ENCODE data around the gene CIB2. TPM values are rescaled to one million over a fixed set of nuclear protein-coding genes. Genes with fewer than 3 reads are reported as not detected.

CIB2 gene
- polyA plus RNA-seq, 1 donor from 2014 or later = 32.4 TPM

GRCh38 chr15:78076231-78077052 is 54.8 kb downstream of the CIB2 start:
- H3K4me2 ChIP-seq (ENCODE audit: low read length) = peak overlapping the region; percentile 91
- H3K79me2 ChIP-seq (replicated peaks; ENCODE audit: insufficient read depth, low read length) = peaks cover 6% of the 10 kb centered on the region
- H3F3A ChIP-seq (ENCODE audit: insufficient read depth, low read length, poor library complexity, severe bottlenecking) = no peaks in the 10 kb centered on the region
- no peaks in the 10 kb centered on the region for H3K9me2 ChIP-seq (ENCODE audit: insufficient read depth, low read length)
- peak overlapping the region; percentile 73 for H2AFZ ChIP-seq (ENCODE audit: low read depth, low read length)
- peak overlapping the region; percentile 97 for H3K4me3 ChIP-seq (ENCODE audit: low read length)
- H3K27me3 ChIP-seq (ENCODE audit: insufficient read depth, low read depth, low read length) = no peaks in the 10 kb centered on the region
- no peak for TF ChIP-seq REST (IDR thresholded peaks at IDR 0.05; ENCODE audit: borderline replicate concordance)
- H3K9ac ChIP-seq (ENCODE audit: low read length) = peak overlapping the region; percentile 73
- H4K20me1 ChIP-seq (ENCODE audit: insufficient read depth) = no peaks in the 10 kb centered on the region
- peak overlapping the region; percentile 18 for H3K27ac ChIP-seq (ENCODE audit: low read length)
- H3K9me3 ChIP-seq (ENCODE audit: low read length) = no peaks in the 10 kb centered on the region
- H3K36me3 ChIP-seq (ENCODE audit: insufficient read depth, low read length) = no peaks in the 10 kb centered on the region

GRCh38 chr15:78075490-78076230 is 55.6 kb downstream of the CIB2 start:
- Histone ChIP-seq H3K79me2 (replicated peaks; ENCODE audit: insufficient read depth, low read length) (peaks cover 6% of the 10 kb centered on the region), H3K9me2 (ENCODE audit: insufficient read depth, low read length) (no peaks in the 10 kb centered on the region), H2AFZ (ENCODE audit: low read depth, low read length) (no peak overlapping the region), H3K27ac (ENCODE audit: low read length) (no peak overlapping the region), H3K9me3 (ENCODE audit: low read length) (no peaks in the 10 kb centered on the region), H3K4me2 (ENCODE audit: low read length) (no peak overlapping the region), H3K4me3 (ENCODE audit: low read length) (peak overlapping the region; percentile 97), H4K20me1 (ENCODE audit: insufficient read depth) (no peaks in the 10 kb centered on the region), H3K9ac (ENCODE audit: low read length) (no peak overlapping the region), H3K27me3 (ENCODE audit: insufficient read depth, low read depth, low read length) (no peaks in the 10 kb centered on the region), H3F3A (ENCODE audit: insufficient read depth, low read length, poor library complexity, severe bottlenecking) (no peaks in the 10 kb centered on the region), H3K36me3 (ENCODE audit: insufficient read depth, low read length) (no peaks in the 10 kb centered on the region)
- TF ChIP-seq POLR2AphosphoS5 (IDR thresholded peaks at IDR 0.05) (no peak), RAD21 (conservative IDR thresholded peaks at IDR 0.05) (no peak), CTCF (IDR thresholded peaks at IDR 0.05; ENCODE audit: poor library complexity, severe bottlenecking) (no peak)

GRCh38 chr15:78073046-78073787 is 58.0 kb downstream of the CIB2 start:
- no peak overlapping the region for H3K4me2 ChIP-seq (ENCODE audit: low read length)
- peaks cover 6% of the 10 kb centered on the region for H3K79me2 ChIP-seq (replicated peaks; ENCODE audit: insufficient read depth, low read length)
- H3K9me2 ChIP-seq (ENCODE audit: insufficient read depth, low read length) = no peaks in the 10 kb centered on the region
- no peak overlapping the region for H3K9ac ChIP-seq (ENCODE audit: low read length)
- no peaks in the 10 kb centered on the region for H3K27me3 ChIP-seq (ENCODE audit: insufficient read depth, low read depth, low read length)
- no peaks in the 10 kb centered on the region for H3F3A ChIP-seq (ENCODE audit: insufficient read depth, low read length, poor library complexity, severe bottlenecking)
- no peak overlapping the region for H2AFZ ChIP-seq (ENCODE audit: low read depth, low read length)
- no peak overlapping the region for H3K27ac ChIP-seq (ENCODE audit: low read length)
- H3K4me3 ChIP-seq (ENCODE audit: low read length) = no peak overlapping the region
- H3K36me3 ChIP-seq (ENCODE audit: insufficient read depth, low read length) = no peaks in the 10 kb centered on the region
- no peaks in the 10 kb centered on the region for H4K20me1 ChIP-seq (ENCODE audit: insufficient read depth)
- no peaks in the 10 kb centered on the region for H3K9me3 ChIP-seq (ENCODE audit: low read length)
- TF ChIP-seq EP300 (conservative IDR thresholded peaks at IDR 0.05; ENCODE audit: poor library complexity, severe bottlenecking) (no peak), CTCF (IDR thresholded peaks at IDR 0.05; ENCODE audit: poor library complexity, severe bottlenecking) (no peak), TAF1 (IDR thresholded peaks at IDR 0.05; ENCODE audit: low read depth) (no peak), REST (IDR thresholded peaks at IDR 0.05; ENCODE audit: borderline replicate concordance) (no peak), SMC3 (conservative IDR thresholded peaks at IDR 0.05; ENCODE audit: poor library complexity) (no peak)

Measured in neural cell (in vitro differentiated cells).